Measurements from ENCODE around the gene TMEM178B. TPM values are rescaled to one million over a fixed set of nuclear protein-coding genes. Genes with fewer than 3 reads are reported as not detected.

The TMEM178B gene
- total RNA-seq, 1 experiment from 2014 or later: 0.39 TPM

DNA sequence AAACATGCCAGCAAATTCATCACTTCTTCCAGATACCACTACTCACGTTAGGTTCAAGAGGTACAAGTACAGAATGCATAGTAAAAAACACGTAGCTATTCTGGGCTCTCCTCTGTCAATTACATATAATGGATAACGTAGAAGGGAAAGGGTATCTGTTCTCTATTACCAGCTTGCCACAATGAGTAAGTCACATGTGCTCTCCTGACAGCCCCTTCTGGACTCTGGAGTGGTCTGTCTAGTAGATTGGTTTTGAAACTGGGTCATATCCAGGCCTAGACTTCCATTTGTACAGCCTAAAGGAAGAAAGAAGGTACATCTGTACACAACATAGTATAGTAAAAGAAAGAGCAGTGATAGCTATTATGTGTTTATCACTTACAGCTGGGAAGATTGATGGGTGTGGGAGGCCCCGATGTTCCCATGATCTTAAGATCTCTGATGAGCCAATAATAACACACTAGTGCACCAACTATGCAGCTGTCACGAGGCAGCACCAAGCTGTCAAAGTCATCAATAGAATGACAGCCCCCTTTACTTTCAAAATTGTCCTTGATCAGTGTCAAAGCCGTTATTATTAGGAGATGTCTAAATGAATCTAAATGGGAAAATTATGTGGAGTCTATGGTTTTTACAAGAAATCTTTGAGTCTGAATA, 315.4 kb downstream of the TMEM178B start:
- ATAC-seq (no peak), DNase-seq (ENCODE audit: low read depth, low spot score) (no peak)
- Histone ChIP-seq H3K9me3 (ENCODE audit: control insufficient read depth, insufficient read depth, low read depth, low read length) (no peaks in the 10 kb centered on the region), H3K4me1 (ENCODE audit: control insufficient read depth, insufficient read depth, low read length) (no peaks in the 10 kb centered on the region), H3K27me3 (ENCODE audit: control insufficient read depth, insufficient read depth, low read length) (no peaks in the 10 kb centered on the region; the same call in 1 of the 2 replicates), H3K4me3 (ENCODE audit: low read depth in 2 of 2, low read length in 2 of 2) (no peak overlapping the region), H3K27ac (ENCODE audit: low read length) (no peak overlapping the region), H3K36me3 (ENCODE audit: control insufficient read depth, insufficient read depth, low read length) (no peaks in the 10 kb centered on the region)
- POLR2A ChIA-PET: no interaction called here
- TF ChIP-seq, protein P1, sequence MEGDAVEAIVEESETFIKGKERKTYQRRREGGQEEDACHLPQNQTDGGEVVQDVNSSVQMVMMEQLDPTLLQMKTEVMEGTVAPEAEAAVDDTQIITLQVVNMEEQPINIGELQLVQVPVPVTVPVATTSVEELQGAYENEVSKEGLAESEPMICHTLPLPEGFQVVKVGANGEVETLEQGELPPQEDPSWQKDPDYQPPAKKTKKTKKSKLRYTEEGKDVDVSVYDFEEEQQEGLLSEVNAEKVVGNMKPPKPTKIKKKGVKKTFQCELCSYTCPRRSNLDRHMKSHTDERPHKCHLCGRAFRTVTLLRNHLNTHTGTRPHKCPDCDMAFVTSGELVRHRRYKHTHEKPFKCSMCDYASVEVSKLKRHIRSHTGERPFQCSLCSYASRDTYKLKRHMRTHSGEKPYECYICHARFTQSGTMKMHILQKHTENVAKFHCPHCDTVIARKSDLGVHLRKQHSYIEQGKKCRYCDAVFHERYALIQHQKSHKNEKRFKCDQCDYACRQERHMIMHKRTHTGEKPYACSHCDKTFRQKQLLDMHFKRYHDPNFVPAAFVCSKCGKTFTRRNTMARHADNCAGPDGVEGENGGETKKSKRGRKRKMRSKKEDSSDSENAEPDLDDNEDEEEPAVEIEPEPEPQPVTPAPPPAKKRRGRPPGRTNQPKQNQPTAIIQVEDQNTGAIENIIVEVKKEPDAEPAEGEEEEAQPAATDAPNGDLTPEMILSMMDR (IDR thresholded peaks at IDR 0.05): no peak
- in situ Hi-C loops (cut with HindIII; ENCODE audit: low pct_unique_long_range_greater_than_20kb, low sequenced_read_pairs) (no loop called here), intact Hi-C loops (cut with micrococcal nuclease; ENCODE audit: unreplicated experiment) (no loop called here)
- CTCF ChIA-PET: no interaction called here
- BruUV-seq (replicated peaks): no TSS peak

DNA sequence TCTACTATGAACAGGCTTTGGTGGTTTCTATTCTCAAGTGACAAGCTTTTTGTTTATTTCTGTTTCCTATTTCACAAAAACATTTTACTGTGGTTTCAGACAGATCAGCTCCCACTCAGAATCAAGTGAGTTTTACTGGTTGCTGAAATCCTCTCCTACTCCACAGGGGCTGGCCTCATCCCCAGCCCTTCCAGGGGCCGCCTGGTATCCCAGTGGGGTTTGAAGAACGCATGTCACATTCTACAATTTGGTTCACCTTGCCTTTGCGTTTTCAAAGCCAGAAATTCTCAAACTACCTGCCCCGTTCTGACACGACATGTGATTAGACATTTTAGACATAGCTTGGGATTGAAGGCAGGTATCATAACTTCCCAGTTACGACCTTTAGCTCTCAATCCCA, 316.5 kb downstream of the TMEM178B start:
- Histone ChIP-seq H3K4me3 (ENCODE audit: low read depth in 2 of 2, low read length in 2 of 2) (no peak overlapping the region), H3K36me3 (ENCODE audit: control insufficient read depth, insufficient read depth, low read length) (no peaks in the 10 kb centered on the region), H3K4me1 (ENCODE audit: control insufficient read depth, insufficient read depth, low read length) (no peaks in the 10 kb centered on the region), H3K9me3 (ENCODE audit: control insufficient read depth, insufficient read depth, low read depth, low read length) (no peaks in the 10 kb centered on the region), H3K27me3 (ENCODE audit: control insufficient read depth, insufficient read depth, low read length) (no peaks in the 10 kb centered on the region; the same call in 1 of the 2 replicates), H3K27ac (ENCODE audit: low read length) (no peak overlapping the region)
- intact Hi-C loops (cut with micrococcal nuclease; ENCODE audit: unreplicated experiment) (no loop called here), in situ Hi-C loops (cut with HindIII; ENCODE audit: low pct_unique_long_range_greater_than_20kb, low sequenced_read_pairs) (no loop called here)
- no TSS peak for BruUV-seq (replicated peaks)
- POLR2A ChIA-PET: no interaction called here
- DNase-seq (ENCODE audit: low read depth, low spot score) (no peak), ATAC-seq (no peak)
- TF ChIP-seq, protein P2, sequence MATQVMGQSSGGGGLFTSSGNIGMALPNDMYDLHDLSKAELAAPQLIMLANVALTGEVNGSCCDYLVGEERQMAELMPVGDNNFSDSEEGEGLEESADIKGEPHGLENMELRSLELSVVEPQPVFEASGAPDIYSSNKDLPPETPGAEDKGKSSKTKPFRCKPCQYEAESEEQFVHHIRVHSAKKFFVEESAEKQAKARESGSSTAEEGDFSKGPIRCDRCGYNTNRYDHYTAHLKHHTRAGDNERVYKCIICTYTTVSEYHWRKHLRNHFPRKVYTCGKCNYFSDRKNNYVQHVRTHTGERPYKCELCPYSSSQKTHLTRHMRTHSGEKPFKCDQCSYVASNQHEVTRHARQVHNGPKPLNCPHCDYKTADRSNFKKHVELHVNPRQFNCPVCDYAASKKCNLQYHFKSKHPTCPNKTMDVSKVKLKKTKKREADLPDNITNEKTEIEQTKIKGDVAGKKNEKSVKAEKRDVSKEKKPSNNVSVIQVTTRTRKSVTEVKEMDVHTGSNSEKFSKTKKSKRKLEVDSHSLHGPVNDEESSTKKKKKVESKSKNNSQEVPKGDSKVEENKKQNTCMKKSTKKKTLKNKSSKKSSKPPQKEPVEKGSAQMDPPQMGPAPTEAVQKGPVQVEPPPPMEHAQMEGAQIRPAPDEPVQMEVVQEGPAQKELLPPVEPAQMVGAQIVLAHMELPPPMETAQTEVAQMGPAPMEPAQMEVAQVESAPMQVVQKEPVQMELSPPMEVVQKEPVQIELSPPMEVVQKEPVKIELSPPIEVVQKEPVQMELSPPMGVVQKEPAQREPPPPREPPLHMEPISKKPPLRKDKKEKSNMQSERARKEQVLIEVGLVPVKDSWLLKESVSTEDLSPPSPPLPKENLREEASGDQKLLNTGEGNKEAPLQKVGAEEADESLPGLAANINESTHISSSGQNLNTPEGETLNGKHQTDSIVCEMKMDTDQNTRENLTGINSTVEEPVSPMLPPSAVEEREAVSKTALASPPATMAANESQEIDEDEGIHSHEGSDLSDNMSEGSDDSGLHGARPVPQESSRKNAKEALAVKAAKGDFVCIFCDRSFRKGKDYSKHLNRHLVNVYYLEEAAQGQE (IDR thresholded peaks at IDR 0.05; ENCODE audit: insufficient read depth in 1 of 2, low read depth in 2 of 2, low read length in 1 of 2): no peak
- TF ChIP-seq, protein P1 (IDR thresholded peaks at IDR 0.05): no peak
- TF ChIP-seq POLR2AphosphoS5 (IDR thresholded peaks at IDR 0.05; ENCODE audit: low read depth, low read length) (no peak), SIN3A (IDR thresholded peaks at IDR 0.05; ENCODE audit: borderline replicate concordance, insufficient read depth, low read depth, low read length) (no peak), TCF7L2 (IDR thresholded peaks at IDR 0.05; ENCODE audit: low read depth, low read length) (no peak)
- CTCF ChIA-PET: no interaction called here

All from Panc1 (cell line).